ENCODE measurements around the gene PRR11.

Gene PRR11

DNA sequence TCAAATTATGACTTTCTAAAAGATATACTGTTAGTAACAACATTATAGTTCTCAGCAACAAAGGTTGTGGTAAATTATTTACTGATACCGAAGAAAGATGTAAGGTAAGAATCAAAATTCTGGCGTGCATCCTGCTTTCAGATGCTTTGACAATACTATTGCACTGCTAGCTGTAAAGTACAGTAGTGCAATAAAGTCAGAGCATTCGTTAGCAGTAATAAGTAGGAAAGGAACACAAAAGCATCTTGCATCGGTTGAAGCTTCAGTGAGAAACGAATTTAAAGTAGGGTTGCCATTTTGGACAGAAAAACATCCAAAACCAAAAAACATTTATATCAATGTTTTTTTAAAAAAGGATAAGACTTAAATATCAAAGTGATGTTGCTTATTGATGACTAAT is 4.5 kb upstream of the PRR11 start:
- peaks cover 3 to 6% of the 10 kb centered on the region in 2 donors for H3K4me1 ChIP-seq (ENCODE audit: control insufficient read depth in 2 of 2, insufficient read depth in 2 of 2, low read length in 2 of 2)
- H3K9ac ChIP-seq (ENCODE audit: low read depth in 1 of 2, low read length in 2 of 2), result no peak overlapping the region
- no peaks in the 10 kb centered on the region for H3K36me3 ChIP-seq (ENCODE audit: control insufficient read depth in 2 of 2, insufficient read depth in 2 of 2, low read length in 2 of 2)
- no peaks in the 10 kb centered on the region for H3K27me3 ChIP-seq (ENCODE audit: control insufficient read depth in 2 of 2, insufficient read depth in 2 of 2, low read length in 2 of 2)
- H3K9me3 ChIP-seq (ENCODE audit: control insufficient read depth in 2 of 2, low read length in 2 of 2), result no peaks in the 10 kb centered on the region
- H3K4me3 ChIP-seq (ENCODE audit: low read length in 2 of 2), result no peak overlapping the region
- H3K27ac ChIP-seq (ENCODE audit: low read depth in 2 of 2, low read length in 2 of 2), result no peak overlapping the region

DNA sequence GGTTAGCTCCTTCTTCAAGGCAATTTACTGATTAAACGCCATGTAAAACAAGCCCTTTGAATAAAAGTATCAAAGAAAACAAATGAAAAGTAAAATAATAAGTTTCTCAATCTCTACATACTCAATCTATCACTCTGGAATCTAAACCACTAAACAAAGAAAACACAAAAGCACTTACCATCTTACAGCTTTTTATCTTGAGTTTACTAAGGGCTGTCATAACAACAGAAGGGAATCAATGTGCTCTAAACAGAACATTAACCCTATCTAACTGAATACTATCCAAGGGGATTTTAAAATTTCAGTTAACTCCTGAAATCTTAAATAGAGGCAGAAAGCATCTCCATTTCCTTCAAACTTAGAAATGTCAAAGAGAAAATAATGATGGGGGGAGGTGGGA is 4.0 kb upstream of the PRR11 start:
- peaks cover 3 to 10% of the 10 kb centered on the region in 2 donors for H3K4me1 ChIP-seq (ENCODE audit: control insufficient read depth in 2 of 2, insufficient read depth in 2 of 2, low read length in 2 of 2)
- no peak overlapping the region for H3K9ac ChIP-seq (ENCODE audit: low read depth in 1 of 2, low read length in 2 of 2)
- no peaks in the 10 kb centered on the region for H3K36me3 ChIP-seq (ENCODE audit: control insufficient read depth in 2 of 2, insufficient read depth in 2 of 2, low read length in 2 of 2)
- no peaks in the 10 kb centered on the region for H3K27me3 ChIP-seq (ENCODE audit: control insufficient read depth in 2 of 2, insufficient read depth in 2 of 2, low read length in 2 of 2)
- no peak overlapping the region for H3K27ac ChIP-seq (ENCODE audit: low read depth in 2 of 2, low read length in 2 of 2)
- no peak overlapping the region for H3K4me3 ChIP-seq (ENCODE audit: low read length in 2 of 2)
- H3K9me3 ChIP-seq (ENCODE audit: control insufficient read depth in 2 of 2, low read length in 2 of 2), result no peaks in the 10 kb centered on the region

DNA sequence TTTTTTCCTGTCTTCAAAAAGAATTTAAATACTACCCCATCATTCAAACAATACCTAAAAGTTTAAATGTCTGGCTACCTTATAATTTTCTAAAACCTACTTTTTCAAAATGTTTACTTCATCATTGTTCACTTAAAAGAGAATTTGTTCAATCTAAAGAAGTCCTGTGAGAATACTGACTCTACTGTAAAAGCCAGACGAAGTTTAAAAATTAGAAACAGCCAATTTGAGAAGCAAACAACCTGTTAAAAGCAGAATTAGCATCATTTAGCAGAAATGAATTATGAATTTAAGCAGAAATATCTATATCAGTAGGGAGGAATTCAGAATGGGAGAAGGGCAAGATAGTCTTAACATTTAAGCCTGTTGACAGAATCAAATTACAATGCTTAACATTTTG is 2.6 kb upstream of the PRR11 start:
- Histone ChIP-seq H3K9ac (ENCODE audit: low read depth in 1 of 2, low read length in 2 of 2) (no peak overlapping the region), H3K4me3 (ENCODE audit: low read length in 2 of 2) (no peak overlapping the region), H3K36me3 (ENCODE audit: control insufficient read depth in 2 of 2, insufficient read depth in 2 of 2, low read length in 2 of 2) (no peaks in the 10 kb centered on the region), H3K27me3 (ENCODE audit: control insufficient read depth in 2 of 2, insufficient read depth in 2 of 2, low read length in 2 of 2) (no peaks in the 10 kb centered on the region), H3K27ac (ENCODE audit: low read depth in 2 of 2, low read length in 2 of 2) (no peak overlapping the region), H3K9me3 (ENCODE audit: control insufficient read depth in 2 of 2, low read length in 2 of 2) (no peaks in the 10 kb centered on the region), H3K4me1 (ENCODE audit: control insufficient read depth in 2 of 2, insufficient read depth in 2 of 2, low read length in 2 of 2) (peaks cover 3 to 10% of the 10 kb centered on the region in 2 donors)

DNA sequence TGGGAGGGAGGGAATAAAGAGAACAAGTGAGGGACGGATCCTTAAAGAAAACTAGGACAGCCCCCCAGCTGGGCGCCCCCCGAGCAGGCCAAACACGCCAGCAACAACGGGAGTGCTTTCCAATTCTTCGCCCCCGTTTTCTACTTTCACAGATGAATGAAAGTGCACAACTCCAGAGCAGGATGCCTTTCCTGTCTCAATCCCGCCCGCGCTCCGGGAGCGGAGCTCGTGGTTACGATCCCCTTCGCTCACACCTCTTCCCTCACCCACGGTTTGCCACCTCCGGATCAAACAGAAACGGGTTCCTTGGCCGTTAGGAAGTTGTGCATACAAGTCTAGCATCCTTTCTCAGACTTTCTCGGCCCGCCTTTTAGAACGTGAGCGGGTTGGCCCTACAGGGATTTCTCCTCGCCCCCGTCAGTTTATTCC is 1.2 kb upstream of the PRR11 start:
- Histone ChIP-seq H3K4me3 (ENCODE audit: low read length in 2 of 2) (peak overlapping the region; percentile 96), H3K36me3 (ENCODE audit: control insufficient read depth in 2 of 2, insufficient read depth in 2 of 2, low read length in 2 of 2) (no peaks in the 10 kb centered on the region), H3K9ac (ENCODE audit: low read depth in 1 of 2, low read length in 2 of 2) (peak overlapping the region; percentile 59 to 71), H3K9me3 (ENCODE audit: control insufficient read depth in 2 of 2, low read length in 2 of 2) (no peaks in the 10 kb centered on the region), H3K27ac (ENCODE audit: low read depth in 2 of 2, low read length in 2 of 2) (peak overlapping the region; percentile 77 to 81), H3K27me3 (ENCODE audit: control insufficient read depth in 2 of 2, insufficient read depth in 2 of 2, low read length in 2 of 2) (no peaks in the 10 kb centered on the region), H3K4me1 (ENCODE audit: control insufficient read depth in 2 of 2, insufficient read depth in 2 of 2, low read length in 2 of 2) (peaks cover 3 to 10% of the 10 kb centered on the region in 2 donors)

DNA sequence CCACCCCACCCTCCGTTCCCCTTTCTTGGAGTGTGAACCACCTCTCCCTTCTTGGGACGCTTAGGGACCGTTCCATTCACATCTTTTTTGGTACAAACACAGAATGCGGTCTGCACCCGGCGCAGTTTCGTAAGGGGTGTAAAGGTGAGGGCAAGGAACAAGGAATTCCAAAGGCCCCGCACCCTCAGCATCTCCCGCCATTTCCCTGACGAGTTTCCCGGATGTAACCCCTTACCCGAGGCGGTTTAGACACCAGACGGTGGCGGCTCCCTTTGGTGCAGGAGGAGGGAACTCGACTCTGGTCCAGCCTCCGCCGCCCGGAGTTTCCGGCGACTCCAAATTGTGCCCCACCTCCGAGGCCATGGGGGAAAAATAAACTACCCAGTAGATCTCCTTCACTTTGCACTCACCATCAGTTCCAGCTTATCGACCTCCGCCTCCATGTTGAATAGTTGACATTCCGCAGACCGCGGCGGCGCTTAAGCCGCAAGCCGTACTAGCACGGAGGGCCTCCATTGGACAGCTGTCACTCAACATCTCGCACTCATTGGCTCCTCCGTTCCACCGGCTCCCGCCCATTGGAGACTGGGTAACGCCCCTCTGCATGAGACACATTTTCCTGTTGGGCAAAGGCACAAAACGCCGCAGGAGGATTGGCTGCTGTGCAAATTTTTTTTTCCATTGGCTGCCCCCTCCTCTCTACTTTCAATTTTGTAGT is 666 bp upstream of the PRR11 start, which contains the start of gene SKA2:
Gene SKA2, minus strand, starts transcription at position 466 of the 718 bp plus-strand sequence. Its CDS starts 23 bp downstream, at position 443.
- Histone ChIP-seq H3K9me3 (ENCODE audit: control insufficient read depth in 2 of 2, low read length in 2 of 2) (no peaks in the 10 kb centered on the region), H3K36me3 (ENCODE audit: control insufficient read depth in 2 of 2, insufficient read depth in 2 of 2, low read length in 2 of 2) (no peaks in the 10 kb centered on the region), H3K27ac (ENCODE audit: low read depth in 2 of 2, low read length in 2 of 2) (peak within 1 kb of the TSS; percentile 77 to 81), H3K9ac (ENCODE audit: low read depth in 1 of 2, low read length in 2 of 2) (peak within 1 kb of the TSS; percentile 59 to 71), H3K4me3 (ENCODE audit: low read length in 2 of 2) (peak within 1 kb of the TSS; percentile 96), H3K4me1 (ENCODE audit: control insufficient read depth in 2 of 2, insufficient read depth in 2 of 2, low read length in 2 of 2) (peaks cover 3 to 10% of the 10 kb centered on the region in 2 donors), H3K27me3 (ENCODE audit: control insufficient read depth in 2 of 2, insufficient read depth in 2 of 2, low read length in 2 of 2) (no peaks in the 10 kb centered on the region)

DNA sequence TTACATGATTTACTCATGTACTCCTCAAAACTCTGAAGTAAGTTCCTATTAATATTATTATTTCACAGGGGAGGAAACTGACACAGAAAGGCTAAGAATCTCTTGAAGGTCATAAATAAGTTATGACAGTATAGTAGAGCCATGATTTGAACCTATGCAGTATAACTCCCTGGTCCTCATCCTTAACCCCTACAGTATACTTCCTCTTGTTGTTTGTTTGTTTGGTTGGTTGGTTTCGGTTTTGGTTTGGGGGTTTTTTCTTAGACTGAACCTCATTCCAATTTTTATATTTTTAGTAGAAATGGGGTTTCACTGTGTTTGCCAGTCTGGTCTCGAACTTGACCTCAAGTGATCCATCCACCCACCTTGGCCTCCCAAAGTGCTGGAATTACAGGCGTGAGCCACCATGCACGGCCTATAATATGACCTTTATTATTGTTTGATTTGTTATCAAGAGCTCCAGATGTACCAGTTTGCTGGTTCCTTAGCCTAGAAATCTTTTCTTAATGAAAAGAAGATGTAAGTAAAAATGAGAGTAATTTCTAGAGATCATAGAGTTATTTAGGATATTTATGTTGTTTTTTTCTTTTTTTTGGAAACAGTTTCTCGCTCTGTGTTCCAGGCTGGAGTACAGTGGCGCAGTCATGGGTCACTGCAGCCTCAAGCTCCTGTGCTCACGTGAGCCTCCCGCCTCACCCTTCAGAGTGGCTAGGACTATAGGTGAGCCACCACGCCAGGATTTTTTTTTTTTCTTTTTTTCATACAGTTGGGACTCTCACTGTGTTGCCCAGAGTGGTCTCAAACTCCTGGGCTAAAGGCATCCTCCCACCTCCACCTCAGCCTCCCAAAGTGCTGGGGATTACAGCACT is 4.8 kb downstream of the PRR11 start:
- Histone ChIP-seq H3K27ac (ENCODE audit: low read depth in 2 of 2, low read length in 2 of 2) (no peak overlapping the region), H3K9ac (ENCODE audit: low read depth in 1 of 2, low read length in 2 of 2) (no peak overlapping the region), H3K9me3 (ENCODE audit: control insufficient read depth in 2 of 2, low read length in 2 of 2) (no peaks in the 10 kb centered on the region), H3K36me3 (ENCODE audit: control insufficient read depth in 2 of 2, insufficient read depth in 2 of 2, low read length in 2 of 2) (no peaks in the 10 kb centered on the region), H3K4me1 (ENCODE audit: control insufficient read depth in 2 of 2, insufficient read depth in 2 of 2, low read length in 2 of 2) (peaks cover 0 to 7% of the 10 kb centered on the region in 2 donors), H3K27me3 (ENCODE audit: control insufficient read depth in 2 of 2, insufficient read depth in 2 of 2, low read length in 2 of 2) (no peaks in the 10 kb centered on the region), H3K4me3 (ENCODE audit: low read length in 2 of 2) (no peak overlapping the region)

DNA sequence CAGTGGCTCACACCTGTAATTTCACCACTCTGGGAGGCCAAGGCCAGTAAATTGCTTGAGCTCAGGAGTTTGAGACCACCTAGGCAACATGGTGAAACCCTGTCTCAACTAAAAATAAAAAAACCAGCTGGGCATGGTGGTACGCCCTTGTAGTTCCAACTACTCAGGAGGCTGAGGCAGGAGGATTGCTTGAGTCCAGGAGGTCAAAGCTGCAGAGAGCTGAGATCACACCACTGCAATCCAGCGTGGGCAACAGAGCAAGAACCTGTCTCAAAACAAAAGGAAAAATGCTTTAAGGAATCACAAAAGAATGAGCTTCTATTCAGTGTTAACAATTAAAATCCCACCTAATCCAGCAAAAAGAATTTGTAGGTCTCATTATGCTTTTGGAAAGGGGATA is 5.9 kb downstream of the PRR11 start:
- H3K27ac ChIP-seq (ENCODE audit: low read depth in 2 of 2, low read length in 2 of 2), result no peak overlapping the region
- H3K9ac ChIP-seq (ENCODE audit: low read depth in 1 of 2, low read length in 2 of 2), result no peak overlapping the region
- no peak overlapping the region for H3K4me3 ChIP-seq (ENCODE audit: low read length in 2 of 2)
- H3K27me3 ChIP-seq (ENCODE audit: control insufficient read depth in 2 of 2, insufficient read depth in 2 of 2, low read length in 2 of 2), result no peaks in the 10 kb centered on the region
- no peaks in the 10 kb centered on the region for H3K9me3 ChIP-seq (ENCODE audit: control insufficient read depth in 2 of 2, low read length in 2 of 2)
- H3K4me1 ChIP-seq (ENCODE audit: control insufficient read depth in 2 of 2, insufficient read depth in 2 of 2, low read length in 2 of 2), result peaks cover 0 to 4% of the 10 kb centered on the region in 2 donors
- H3K36me3 ChIP-seq (ENCODE audit: control insufficient read depth in 2 of 2, insufficient read depth in 2 of 2, low read length in 2 of 2), result no peaks in the 10 kb centered on the region

DNA sequence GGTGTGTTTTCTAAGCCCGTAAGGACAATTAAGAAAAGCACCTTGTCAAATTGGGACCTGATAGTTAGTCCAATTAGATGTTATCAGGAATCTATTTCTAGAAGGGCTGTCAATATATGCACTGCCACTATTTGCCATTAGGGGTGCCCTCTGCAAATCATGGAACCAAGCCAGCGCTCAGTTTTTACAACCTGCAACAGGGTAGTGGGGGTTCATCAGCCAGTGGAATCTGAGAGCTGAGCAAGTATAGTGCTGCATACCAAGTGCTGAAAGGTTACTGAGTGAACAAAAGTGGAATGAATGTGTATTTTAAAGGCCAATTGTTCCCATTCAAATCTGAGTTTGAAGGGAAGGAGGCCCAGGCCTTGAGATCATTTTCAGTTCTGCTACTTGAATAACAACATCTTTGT is 10.4 kb downstream of the PRR11 start:
- Histone ChIP-seq H3K9ac (ENCODE audit: low read depth in 1 of 2, low read length in 2 of 2) (peak overlapping the region in 1 of 2 donors; percentile 33), H3K27ac (ENCODE audit: low read depth in 2 of 2, low read length in 2 of 2) (no peak overlapping the region), H3K4me3 (ENCODE audit: low read length in 2 of 2) (no peak overlapping the region)

DNA sequence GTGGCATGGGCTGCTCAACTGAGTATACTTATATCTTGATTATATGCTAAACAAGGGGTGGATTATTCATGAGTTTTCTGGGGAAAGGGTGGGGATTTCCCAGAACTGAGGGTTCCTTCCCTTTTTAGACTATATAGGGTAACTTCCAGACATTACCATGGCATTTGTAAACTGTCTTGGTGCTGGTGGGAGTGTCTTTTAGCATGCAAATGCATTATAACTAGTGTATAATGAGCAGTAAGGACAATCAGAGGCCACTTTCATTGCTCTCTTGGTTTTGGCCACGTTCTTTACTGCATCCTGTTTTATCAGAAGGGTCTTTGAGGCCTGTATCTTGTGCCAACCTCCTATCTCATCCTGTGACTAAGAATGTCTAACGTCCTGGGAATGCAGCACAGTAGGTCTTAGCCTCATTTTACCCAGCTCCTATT is 12.0 kb downstream of the PRR11 start:
- Histone ChIP-seq H3K36me3 (ENCODE audit: control insufficient read depth in 2 of 2, insufficient read depth in 2 of 2, low read length in 2 of 2) (no peaks in the 10 kb centered on the region), H3K4me1 (ENCODE audit: control insufficient read depth in 2 of 2, insufficient read depth in 2 of 2, low read length in 2 of 2) (peaks cover 0 to 4% of the 10 kb centered on the region in 2 donors), H3K9ac (ENCODE audit: low read depth in 1 of 2, low read length in 2 of 2) (no peak overlapping the region)

More for the DNA sequence above, 10.4 kb downstream of the PRR11 start:
- Histone ChIP-seq H3K9me3 (ENCODE audit: control insufficient read depth in 2 of 2, low read length in 2 of 2) (no peaks in the 10 kb centered on the region), H3K36me3 (ENCODE audit: control insufficient read depth in 2 of 2, insufficient read depth in 2 of 2, low read length in 2 of 2) (no peaks in the 10 kb centered on the region), H3K27me3 (ENCODE audit: control insufficient read depth in 2 of 2, insufficient read depth in 2 of 2, low read length in 2 of 2) (no peaks in the 10 kb centered on the region), H3K4me1 (ENCODE audit: control insufficient read depth in 2 of 2, insufficient read depth in 2 of 2, low read length in 2 of 2) (peaks cover 0 to 4% of the 10 kb centered on the region in 2 donors)

DNA sequence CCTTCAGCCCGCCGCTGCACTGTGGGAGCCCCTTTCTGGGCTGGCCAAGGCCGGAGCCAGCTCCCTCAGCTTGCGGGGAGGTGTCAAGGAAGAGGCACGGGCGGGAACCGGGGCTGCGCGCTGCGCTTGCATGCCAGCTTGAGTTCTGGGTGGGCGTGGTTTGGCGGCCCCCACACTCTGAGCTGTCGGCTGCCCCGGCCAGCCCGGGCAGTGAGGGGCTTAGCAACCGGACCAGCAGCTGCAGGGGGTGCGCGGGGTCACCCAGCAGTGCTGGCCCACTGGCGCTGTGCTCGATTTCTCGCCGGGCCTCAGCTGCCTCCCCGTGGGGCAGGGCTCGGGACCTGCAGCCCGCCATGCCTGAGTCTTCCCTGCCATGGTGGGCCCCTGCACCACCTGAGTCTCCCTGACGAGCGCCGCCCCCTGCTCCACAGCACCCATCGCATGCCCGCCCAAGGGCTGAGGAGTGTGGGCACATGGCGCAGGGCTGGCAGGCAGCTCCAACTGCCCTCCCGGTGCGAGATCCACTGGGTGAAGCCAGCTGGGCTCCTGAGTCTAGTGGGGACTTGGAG is 17.0 kb downstream of the PRR11 start:
- H3K4me3 ChIP-seq (ENCODE audit: low read length in 2 of 2), result no peak overlapping the region
- no peaks in the 10 kb centered on the region for H3K36me3 ChIP-seq (ENCODE audit: control insufficient read depth in 2 of 2, insufficient read depth in 2 of 2, low read length in 2 of 2)
- no peak overlapping the region for H3K9ac ChIP-seq (ENCODE audit: low read depth in 1 of 2, low read length in 2 of 2)
- no peak overlapping the region for H3K27ac ChIP-seq (ENCODE audit: low read depth in 2 of 2, low read length in 2 of 2)
- no peaks in the 10 kb centered on the region for H3K9me3 ChIP-seq (ENCODE audit: control insufficient read depth in 2 of 2, low read length in 2 of 2)
- H3K27me3 ChIP-seq (ENCODE audit: control insufficient read depth in 2 of 2, insufficient read depth in 2 of 2, low read length in 2 of 2), result no peaks in the 10 kb centered on the region
- H3K4me1 ChIP-seq (ENCODE audit: control insufficient read depth in 2 of 2, insufficient read depth in 2 of 2, low read length in 2 of 2), result no peaks in the 10 kb centered on the region

More for the DNA sequence above, 12.0 kb downstream of the PRR11 start:
- no peaks in the 10 kb centered on the region for H3K9me3 ChIP-seq (ENCODE audit: control insufficient read depth in 2 of 2, low read length in 2 of 2)
- H3K27me3 ChIP-seq (ENCODE audit: control insufficient read depth in 2 of 2, insufficient read depth in 2 of 2, low read length in 2 of 2), result no peaks in the 10 kb centered on the region
- no peak overlapping the region for H3K4me3 ChIP-seq (ENCODE audit: low read length in 2 of 2)
- no peak overlapping the region for H3K27ac ChIP-seq (ENCODE audit: low read depth in 2 of 2, low read length in 2 of 2)
